Trophoblast cell (in vitro differentiated cells and primary cell): ENCODE results near the gene LRRC72.

Experiments used
- DNase-seq, 2 donors: peaks; one replicate each; pipeline ENCODE4 v3.0.0-alpha.2; 2016
- H2AFZ ChIP-seq: 2 replicates; pipeline ENCODE4 v1.6.1; 2013; ENCODE audit warnings: low read length, moderate library complexity, mild to moderate bottlenecking; ENCODE audit not compliant: insufficient read depth, poor library complexity
- H2AK5ac ChIP-seq: 2 replicates; pipeline ENCODE4 v1.6.1; 2013; ENCODE audit warnings: mild to moderate bottlenecking, low read length
- H2BK120ac ChIP-seq: 2 replicates; pipeline ENCODE4 v1.6.1; 2013; ENCODE audit warnings: low read length, mild to moderate bottlenecking, moderate library complexity; ENCODE audit not compliant: insufficient read depth, poor library complexity
- H2BK12ac ChIP-seq: 2 replicates; pipeline ENCODE4 v1.6.1; 2013; ENCODE audit warnings: mild to moderate bottlenecking, low read length, moderate library complexity
- H2BK5ac ChIP-seq: 2 replicates; pipeline ENCODE4 v1.6.1; 2013; ENCODE audit warnings: low read length, low read depth, moderate library complexity, mild to moderate bottlenecking; ENCODE audit not compliant: poor library complexity
- H3K14ac ChIP-seq: 2 replicates; pipeline ENCODE4 v1.6.1; 2013; ENCODE audit warnings: mild to moderate bottlenecking, low read length
- H3K18ac ChIP-seq: 2 replicates; pipeline ENCODE4 v1.6.1; 2013; ENCODE audit warnings: mild to moderate bottlenecking, low read length
- H3K23ac ChIP-seq: 2 replicates; pipeline ENCODE4 v1.6.1; 2013; ENCODE audit warnings: low read length
- H3K27ac ChIP-seq: 2 replicates; pipeline ENCODE4 v1.5.1; 2013; ENCODE audit warnings: low read depth, mild to moderate bottlenecking, inconsistent platforms, low read length, moderate library complexity
- H3K27me3 ChIP-seq: 2 replicates; pipeline ENCODE4 v1.6.1; 2013; ENCODE audit warnings: inconsistent platforms, mild to moderate bottlenecking, low read length, moderate library complexity; ENCODE audit not compliant: insufficient read depth
- H3K36me3 ChIP-seq, 2 experiments: 1 replicate in 1 of 2; 2 replicates in 1 of 2; pipeline ENCODE4 v1.6.1; 2013; ENCODE audit warnings: low read length in 2 of 2, mild to moderate bottlenecking in 2 of 2, moderate library complexity in 1 of 2; ENCODE audit not compliant: insufficient read depth in 2 of 2, control insufficient read depth in 1 of 2
- H3K4ac ChIP-seq: 2 replicates; pipeline ENCODE4 v1.6.1; 2013; ENCODE audit warnings: low read depth, mild to moderate bottlenecking, low read length, moderate library complexity
- H3K4me1 ChIP-seq, 2 experiments: 1 replicate in 1 of 2; 2 replicates in 1 of 2; pipeline ENCODE4 v1.6.1; 2013; ENCODE audit warnings: low read length in 2 of 2, mild to moderate bottlenecking in 2 of 2, moderate library complexity in 1 of 2; ENCODE audit not compliant: insufficient read depth in 2 of 2, control insufficient read depth in 1 of 2
- H3K4me2 ChIP-seq: 2 replicates; pipeline ENCODE4 v1.6.1; 2013; ENCODE audit warnings: inconsistent platforms, mild to moderate bottlenecking, low read length, moderate library complexity
- H3K4me3 ChIP-seq: 2 replicates; pipeline ENCODE4 v1.5.1; 2013; ENCODE audit warnings: mild to moderate bottlenecking, low read depth, low read length, inconsistent platforms
- H3K79me1 ChIP-seq: one replicate; pipeline ENCODE4 v1.6.1; 2013; ENCODE audit warnings: low read length
- H3K79me2 ChIP-seq: 2 replicates; pipeline ENCODE4 v1.6.1; 2013; ENCODE audit warnings: low read length, mild to moderate bottlenecking; ENCODE audit not compliant: control insufficient read depth, insufficient read depth, poor library complexity
- H3K9ac ChIP-seq: 2 replicates; pipeline ENCODE4 v1.6.1; 2013; ENCODE audit warnings: mild to moderate bottlenecking, low read length
- H3K9me3 ChIP-seq: 2 replicates; pipeline ENCODE4 v1.6.1; 2013; ENCODE audit warnings: low read depth, mild to moderate bottlenecking, control low read depth, inconsistent platforms, low read length; ENCODE audit not compliant: insufficient read depth
- H4K12ac ChIP-seq: 2 replicates; pipeline ENCODE4 v1.6.1; 2013; ENCODE audit warnings: low read depth, mild to moderate bottlenecking, low read length, moderate library complexity
- H4K8ac ChIP-seq: 2 replicates; pipeline ENCODE4 v1.6.1; 2013; ENCODE audit warnings: low read depth, mild to moderate bottlenecking, low read length, moderate library complexity
- H4K91ac ChIP-seq: one replicate; pipeline ENCODE4 v1.6.1; 2013; ENCODE audit warnings: low read depth, mild to moderate bottlenecking, low read length, moderate library complexity
- WGBS: extraction: QIAGEN DNeasy Blood & Tissue Kit; methylation state at CpG from one replicate; pipeline ENCODE4 v1.1.7; 2013; ENCODE audit warnings: missing lambda C conversion rate; ENCODE audit not compliant: insufficient read length, insufficient coverage; ENCODE audit errors: extremely low coverage; 5-methylcytosine and 5-hydroxymethylcytosine counted together

The LRRC72 gene

GRCh38 chr7:16558761-16559302, 32.2 kb downstream of the LRRC72 start:
- Histone ChIP-seq H3K4me2 (no peak overlapping the region), H2BK12ac (no peak overlapping the region), H3K4me1 (peaks cover 0 to 1% of the 10 kb centered on the region in 2 experiments), H4K12ac (no peak overlapping the region), H2AK5ac (no peak overlapping the region), H3K14ac (no peak overlapping the region), H3K27ac (no peak overlapping the region), H3K27me3 (no peaks in the 10 kb centered on the region), H3K23ac (no peak overlapping the region), H4K91ac (no peak overlapping the region), H3K4ac (no peak overlapping the region), H2BK5ac (no peak overlapping the region), H3K79me1 (no peaks in the 10 kb centered on the region), H3K79me2 (no peaks in the 10 kb centered on the region), H3K9ac (no peak overlapping the region), H3K36me3 (no peaks in the 10 kb centered on the region), H3K18ac (no peak overlapping the region), H4K8ac (no peak overlapping the region), H2AFZ (no peak overlapping the region), H3K9me3 (no peaks in the 10 kb centered on the region), H3K4me3 (no peak overlapping the region), H2BK120ac (no peak overlapping the region)
- WGBS, result no CpG with 5 or more reads among the region's 4 CpGs
- no peak for DNase-seq

DNA sequence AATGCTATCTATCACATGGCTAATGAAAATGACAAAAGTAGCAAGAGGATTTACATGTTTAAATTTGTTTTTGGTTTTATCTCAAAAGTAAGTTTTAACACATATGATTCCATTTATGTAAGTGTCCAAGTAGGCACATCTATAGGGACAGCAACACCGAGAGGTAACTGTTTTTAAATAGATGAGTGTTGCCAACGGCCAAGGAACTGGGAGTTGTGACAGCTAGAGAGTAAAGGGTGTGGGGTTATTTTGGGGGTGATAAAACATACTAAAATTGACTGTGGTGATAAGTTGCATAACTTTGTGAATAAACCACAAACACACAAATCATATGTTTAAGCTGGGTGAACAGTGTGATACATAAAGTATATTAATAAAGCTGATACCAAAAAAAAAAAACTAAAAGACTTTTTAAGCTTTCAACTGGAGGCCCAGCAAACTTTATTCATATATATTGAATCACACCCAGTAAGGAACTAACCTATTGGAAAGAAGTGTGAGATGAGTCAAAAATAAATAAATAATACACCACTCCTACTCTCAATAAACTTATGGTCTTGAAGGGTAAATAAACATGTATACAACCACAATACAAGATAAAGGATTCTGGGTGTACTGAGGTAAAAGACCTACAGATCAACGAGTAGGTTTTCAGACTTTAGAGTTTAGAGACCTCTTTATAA, 33.0 kb downstream of the LRRC72 start:
- Histone ChIP-seq H2AFZ (no peak overlapping the region), H3K79me2 (no peaks in the 10 kb centered on the region), H2BK120ac (no peak overlapping the region), H2BK5ac (no peak overlapping the region), H2AK5ac (no peak overlapping the region), H3K9ac (no peak overlapping the region), H3K9me3 (no peaks in the 10 kb centered on the region), H3K4me3 (no peak overlapping the region), H3K4me1 (peaks cover 0 to 1% of the 10 kb centered on the region in 2 experiments), H3K23ac (no peak overlapping the region), H4K8ac (no peak overlapping the region), H3K4me2 (no peak overlapping the region), H3K27ac (no peak overlapping the region), H3K18ac (no peak overlapping the region), H4K91ac (no peak overlapping the region), H3K4ac (no peak overlapping the region), H3K14ac (no peak overlapping the region), H3K79me1 (no peaks in the 10 kb centered on the region), H4K12ac (no peak overlapping the region), H2BK12ac (no peak overlapping the region), H3K27me3 (no peaks in the 10 kb centered on the region), H3K36me3 (no peaks in the 10 kb centered on the region)
- WGBS, result no CpG with 5 or more reads among the region's 3 CpGs
- DNase-seq, result no peak

DNA sequence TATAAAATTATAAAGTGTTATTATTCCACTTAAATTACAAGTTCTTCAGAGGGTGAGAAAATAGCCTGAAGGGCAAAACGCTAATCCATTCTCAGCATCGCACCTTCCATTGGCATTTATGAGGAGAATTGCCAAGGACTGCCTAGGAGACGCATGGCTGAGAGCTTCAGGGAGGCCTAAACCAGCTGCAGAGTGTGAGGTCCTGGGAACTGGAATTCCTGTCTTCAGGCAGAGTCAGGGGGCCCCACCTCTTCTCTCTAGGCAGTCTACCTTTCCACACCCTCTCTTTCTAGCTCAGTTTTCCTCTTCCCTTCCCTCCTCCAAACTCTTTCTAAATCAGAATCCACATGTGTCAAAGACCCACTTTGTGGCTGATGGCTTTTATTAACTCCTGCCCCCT, 35.3 kb downstream of the LRRC72 start:
- H2AFZ ChIP-seq, result no peak overlapping the region
- H3K9ac ChIP-seq, result no peak overlapping the region
- no peak overlapping the region for H2BK12ac ChIP-seq
- H3K4ac ChIP-seq, result no peak overlapping the region
- H3K36me3 ChIP-seq, result no peaks in the 10 kb centered on the region
- H3K27me3 ChIP-seq, result no peaks in the 10 kb centered on the region
- H4K12ac ChIP-seq, result no peak overlapping the region
- no peak overlapping the region for H4K91ac ChIP-seq
- H3K79me1 ChIP-seq, result no peaks in the 10 kb centered on the region
- no peak overlapping the region for H2AK5ac ChIP-seq
- no peak for DNase-seq
- no peak overlapping the region for H2BK5ac ChIP-seq
- no peak overlapping the region for H3K4me2 ChIP-seq
- H3K18ac ChIP-seq, result no peak overlapping the region
- H3K14ac ChIP-seq, result no peak overlapping the region
- H4K8ac ChIP-seq, result no peak overlapping the region
- H3K9me3 ChIP-seq, result no peaks in the 10 kb centered on the region
- H3K23ac ChIP-seq, result no peak overlapping the region
- H3K4me1 ChIP-seq, result peaks cover 0 to 1% of the 10 kb centered on the region in 2 experiments
- no peak overlapping the region for H2BK120ac ChIP-seq
- no CpG with 5 or more reads among the region's 3 CpGs for WGBS
- no peak overlapping the region for H3K4me3 ChIP-seq
- H3K79me2 ChIP-seq, result no peaks in the 10 kb centered on the region
- H3K27ac ChIP-seq, result no peak overlapping the region

DNA sequence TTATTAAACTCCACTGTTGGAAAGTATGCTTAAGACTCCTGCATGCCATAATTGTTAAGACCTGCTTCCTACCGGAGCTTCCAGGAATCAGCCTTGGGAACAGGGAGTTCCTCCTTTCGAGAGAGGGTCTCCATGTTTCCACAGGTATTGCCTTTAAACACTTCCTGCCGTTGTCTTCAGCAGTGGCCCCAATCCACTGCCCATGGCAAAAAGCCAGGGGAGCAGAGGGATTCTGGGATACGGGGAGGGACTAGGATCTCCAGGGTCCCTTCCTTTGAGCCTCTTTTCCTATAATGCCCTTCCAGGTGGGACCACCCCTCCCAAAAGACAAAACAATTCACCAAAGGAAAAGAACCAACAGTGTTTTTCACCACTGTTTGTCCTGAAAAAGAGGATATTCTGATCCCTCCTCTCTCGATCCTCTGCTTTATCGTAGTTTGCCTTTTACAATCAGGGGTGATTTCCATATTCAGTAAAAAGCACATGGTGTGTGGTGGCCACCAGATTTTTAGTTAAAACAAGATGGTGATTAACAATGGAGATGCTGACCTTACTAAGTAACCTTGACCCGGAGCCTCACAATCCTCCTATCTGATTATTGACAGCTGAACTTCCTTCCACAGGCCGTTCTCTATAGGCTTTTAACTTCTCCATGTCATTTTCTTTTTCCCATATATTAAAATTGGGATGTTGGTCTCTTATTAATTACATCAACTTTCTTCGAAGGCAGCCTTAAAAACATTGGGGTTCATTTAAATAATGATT, 36.0 kb downstream of the LRRC72 start:
- Histone ChIP-seq H3K9ac (no peak overlapping the region), H2BK12ac (no peak overlapping the region), H3K27ac (no peak overlapping the region), H4K12ac (no peak overlapping the region), H3K4me1 (peaks cover 0 to 1% of the 10 kb centered on the region in 2 experiments), H3K79me2 (no peaks in the 10 kb centered on the region), H2AK5ac (no peak overlapping the region), H2BK120ac (no peak overlapping the region), H3K79me1 (no peaks in the 10 kb centered on the region), H3K4me2 (no peak overlapping the region), H3K9me3 (no peaks in the 10 kb centered on the region), H4K8ac (no peak overlapping the region), H2BK5ac (no peak overlapping the region), H4K91ac (no peak overlapping the region), H3K4ac (no peak overlapping the region), H3K18ac (no peak overlapping the region), H3K4me3 (no peak overlapping the region), H3K14ac (no peak overlapping the region), H3K23ac (no peak overlapping the region), H3K36me3 (no peaks in the 10 kb centered on the region), H2AFZ (no peak overlapping the region), H3K27me3 (no peaks in the 10 kb centered on the region)
- WGBS, result no CpG with 5 or more reads among the region's 9 CpGs
- DNase-seq, result no peak
